ENCODE data around the gene TBC1D1. TPM values are rescaled to one million over a fixed set of nuclear protein-coding genes. Genes with fewer than 3 reads are reported as not detected.

Gene TBC1D1, protein sequence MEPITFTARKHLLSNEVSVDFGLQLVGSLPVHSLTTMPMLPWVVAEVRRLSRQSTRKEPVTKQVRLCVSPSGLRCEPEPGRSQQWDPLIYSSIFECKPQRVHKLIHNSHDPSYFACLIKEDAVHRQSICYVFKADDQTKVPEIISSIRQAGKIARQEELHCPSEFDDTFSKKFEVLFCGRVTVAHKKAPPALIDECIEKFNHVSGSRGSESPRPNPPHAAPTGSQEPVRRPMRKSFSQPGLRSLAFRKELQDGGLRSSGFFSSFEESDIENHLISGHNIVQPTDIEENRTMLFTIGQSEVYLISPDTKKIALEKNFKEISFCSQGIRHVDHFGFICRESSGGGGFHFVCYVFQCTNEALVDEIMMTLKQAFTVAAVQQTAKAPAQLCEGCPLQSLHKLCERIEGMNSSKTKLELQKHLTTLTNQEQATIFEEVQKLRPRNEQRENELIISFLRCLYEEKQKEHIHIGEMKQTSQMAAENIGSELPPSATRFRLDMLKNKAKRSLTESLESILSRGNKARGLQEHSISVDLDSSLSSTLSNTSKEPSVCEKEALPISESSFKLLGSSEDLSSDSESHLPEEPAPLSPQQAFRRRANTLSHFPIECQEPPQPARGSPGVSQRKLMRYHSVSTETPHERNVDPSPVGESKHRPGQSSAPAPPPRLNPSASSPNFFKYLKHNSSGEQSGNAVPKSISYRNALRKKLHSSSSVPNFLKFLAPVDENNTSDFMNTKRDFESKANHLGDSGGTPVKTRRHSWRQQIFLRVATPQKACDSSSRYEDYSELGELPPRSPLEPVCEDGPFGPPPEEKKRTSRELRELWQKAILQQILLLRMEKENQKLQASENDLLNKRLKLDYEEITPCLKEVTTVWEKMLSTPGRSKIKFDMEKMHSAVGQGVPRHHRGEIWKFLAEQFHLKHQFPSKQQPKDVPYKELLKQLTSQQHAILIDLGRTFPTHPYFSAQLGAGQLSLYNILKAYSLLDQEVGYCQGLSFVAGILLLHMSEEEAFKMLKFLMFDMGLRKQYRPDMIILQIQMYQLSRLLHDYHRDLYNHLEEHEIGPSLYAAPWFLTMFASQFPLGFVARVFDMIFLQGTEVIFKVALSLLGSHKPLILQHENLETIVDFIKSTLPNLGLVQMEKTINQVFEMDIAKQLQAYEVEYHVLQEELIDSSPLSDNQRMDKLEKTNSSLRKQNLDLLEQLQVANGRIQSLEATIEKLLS (N-terminal part only)
- total RNA-seq (2022; extraction: Qiagen RNA extraction; ENCODE audit: low read depth): 21.1 to 29.2 TPM (median 24.1 TPM) in 5 replicates

GRCh38 chr4:37890801-37891259 lies at the start of gene TBC1D1:
TSS of gene TBC1D1 (plus strand) at chr4:37891084. CDS start at chr4:37902096, 11,012 bp downstream.

GRCh38 chr4:37960098-37960497 lies 69.2 kb downstream of the TBC1D1 start, which contains the start of gene PTTG2:
TSS of gene PTTG2 (plus strand) at chr4:37960398. CDS start at chr4:37960435, 37 bp downstream.

Other genes starting within 250 kb of the TBC1D1 start
- 3.5 to 8.3 TPM (median 4.8 TPM) in 5 replicates for gene RELL1, start 204.7 kb upstream of the TBC1D1 start, total RNA-seq (2022; extraction: Qiagen RNA extraction; ENCODE audit: low read depth)
- 14.0 to 14.7 TPM (median 14.2 TPM) in 5 replicates for gene PGM2, start 64.4 kb upstream of the TBC1D1 start, total RNA-seq (2022; extraction: Qiagen RNA extraction; ENCODE audit: low read depth)
- not detected in 5 replicates for gene PTTG2, start 69.3 kb downstream of the TBC1D1 start, total RNA-seq (2022; extraction: Qiagen RNA extraction; ENCODE audit: low read depth)

Data from A549 treated with CpdA at 1 μM for 4 hours (cell line).